ENCODE data around the gene GOLGA8A.
"Not testable (repeated sequence)": the region's sequence is repeated elsewhere in the genome, so short reads cannot be mapped to it uniquely, and the experiment has no call there.

GOLGA8A gene

GRCh38 chr15:34403899-34404298 is 33.7 kb downstream of the GOLGA8A start:
- not testable (repeated sequence) for DNase-seq

GRCh38 chr15:34403160-34403598 is 34.4 kb downstream of the GOLGA8A start:
- DNase-seq = not testable (repeated sequence)

DNA sequence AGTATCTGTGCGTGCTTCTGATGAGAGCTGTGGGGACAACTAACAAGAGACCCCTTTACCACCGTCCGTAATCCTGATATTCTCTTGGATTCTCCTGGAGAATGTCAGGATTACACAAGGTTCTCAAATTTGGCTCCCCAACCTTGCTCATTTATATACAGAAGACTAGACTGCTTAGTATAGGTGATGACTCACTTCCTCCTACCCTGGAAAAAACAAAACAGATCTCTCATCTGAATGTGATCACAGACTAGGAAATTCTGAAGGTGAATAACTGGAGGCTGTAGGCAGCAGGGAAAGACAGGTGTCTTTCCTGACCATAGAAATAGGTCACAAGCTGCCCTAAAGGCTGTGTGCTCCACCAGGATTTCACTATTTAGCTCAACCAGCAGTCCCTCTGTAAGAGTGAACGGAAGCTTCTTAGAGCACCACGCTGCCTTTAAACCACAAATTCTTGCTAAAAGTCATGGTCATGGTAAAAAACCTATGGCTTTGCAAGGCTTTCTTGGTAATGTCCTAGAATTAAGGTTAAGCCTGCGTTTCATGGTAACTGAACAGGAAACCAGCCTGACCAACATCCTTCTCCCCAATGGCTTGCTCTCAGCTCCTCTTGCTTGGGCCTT is 39.9 kb downstream of the GOLGA8A start:
- DNase-seq = not testable (repeated sequence)

DNA sequence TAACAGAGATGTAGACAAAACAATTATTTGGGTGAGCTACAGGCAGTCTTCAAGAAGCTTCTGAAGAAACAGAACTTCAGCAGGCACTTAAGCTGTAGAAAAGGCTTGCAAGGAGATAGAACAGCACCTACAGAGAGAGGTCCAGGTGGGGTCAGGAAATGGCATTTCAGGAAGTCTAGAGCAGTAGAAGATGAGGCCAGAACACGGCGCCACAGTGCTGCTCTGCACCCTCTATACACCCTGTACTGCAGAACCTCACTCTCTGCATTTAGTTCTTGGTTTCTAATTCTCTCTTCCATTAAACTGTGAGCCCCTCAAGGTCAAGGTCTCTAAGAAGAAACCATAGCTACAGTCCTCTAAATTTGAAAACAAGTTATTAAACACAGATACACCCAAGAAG is 44.6 kb downstream of the GOLGA8A start:
- not testable (repeated sequence) for DNase-seq

DNA sequence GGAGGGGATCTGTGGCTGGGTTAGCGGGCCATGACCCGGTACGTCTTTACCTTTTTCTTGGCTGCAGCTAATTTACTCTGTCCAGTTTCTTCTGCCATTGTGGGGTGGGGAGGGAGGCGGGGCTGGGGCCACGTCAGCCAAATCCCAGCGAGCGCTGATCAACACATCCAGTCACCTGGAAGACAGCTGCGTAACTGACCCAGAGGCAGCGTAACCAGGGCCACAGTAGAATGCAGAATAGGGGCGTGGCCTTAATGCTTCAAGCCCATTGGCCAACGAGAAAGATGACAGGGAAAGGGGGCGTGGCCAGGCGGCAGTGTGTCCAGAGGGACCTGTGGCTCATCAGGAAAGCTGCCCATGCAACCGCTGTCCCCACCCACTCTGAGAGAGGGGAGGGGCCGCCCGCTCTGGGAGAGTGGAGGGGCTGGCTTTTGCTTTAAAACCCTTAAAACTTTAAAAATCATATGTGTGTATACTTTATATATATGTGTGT is 48.0 kb downstream of the GOLGA8A start:
- DNase-seq = not testable (repeated sequence)

Data from NCI-H446 treated with DMSO at 0.1 percent for 48 hours (cell line).